HG02870 (cell line): Measurements from ENCODE around the gene TEX50.
"Not testable (repeated sequence)": the region's sequence is repeated elsewhere in the genome, so short reads cannot be mapped to it uniquely, and the experiment has no call there.

Experiments
- ATAC-seq: cut with Tn5 transposase; IDR thresholded peaks from one replicate; pipeline ENCODE4 v1.9.1; 2021; ENCODE audit warnings: mild to moderate bottlenecking, moderate library complexity; ENCODE audit not compliant: unreplicated experiment

TEX50 gene

GRCh38 chr1:173661763-173662162 lies 26.6 kb downstream of the TEX50 start:
- no peak for ATAC-seq

GRCh38 chr1:173663159-173663558 lies 28.0 kb downstream of the TEX50 start:
- no peak for ATAC-seq

GRCh38 chr1:173666646-173667045 lies 31.5 kb downstream of the TEX50 start:
- no peak for ATAC-seq

- no peak for ATAC-seq
Measured at GRCh38 chr1:173669491-173669941, 34.4 kb downstream of the TEX50 start, which contains the start of gene ANKRD45. Gene ANKRD45 (minus strand): TSS chr1:173669851. CDS start chr1:173659418, 10,433 bp downstream.

- not testable (repeated sequence) for ATAC-seq
Measured at GRCh38 chr1:173674496-173674895, 39.4 kb downstream of the TEX50 start.

- not testable (repeated sequence) for ATAC-seq
Measured at GRCh38 chr1:173680152-173680551, 45.0 kb downstream of the TEX50 start.

- ATAC-seq: no peak
Measured at GRCh38 chr1:173682184-173682583, 47.0 kb downstream of the TEX50 start.

- not testable (repeated sequence) for ATAC-seq
Measured at GRCh38 chr1:173683838-173684237, 48.7 kb downstream of the TEX50 start.

- ATAC-seq: not testable (repeated sequence)
Measured at GRCh38 chr1:173685121-173685520, 50.0 kb downstream of the TEX50 start.
